ENCODE measurements around the gene SLC26A5.

GRCh38 chr7:103445228-103446048, 569 bp downstream of the SLC26A5 start:
- TF ChIP-seq POLR2AphosphoS5 (IDR thresholded peaks at IDR 0.05; ENCODE audit: low read depth, low read length) (no peak), SPI1 (IDR thresholded peaks at IDR 0.05; ENCODE audit: low read depth, low read length) (no peak), POLR2A (IDR thresholded peaks at IDR 0.05; ENCODE audit: low read depth, low read length) (no peak)
